ENCODE results near the gene NUP214.
"Not testable (repeated sequence)": the region's sequence is repeated elsewhere in the genome, so short reads cannot be mapped to it uniquely, and the experiment has no call there.

NUP214 gene

DNA sequence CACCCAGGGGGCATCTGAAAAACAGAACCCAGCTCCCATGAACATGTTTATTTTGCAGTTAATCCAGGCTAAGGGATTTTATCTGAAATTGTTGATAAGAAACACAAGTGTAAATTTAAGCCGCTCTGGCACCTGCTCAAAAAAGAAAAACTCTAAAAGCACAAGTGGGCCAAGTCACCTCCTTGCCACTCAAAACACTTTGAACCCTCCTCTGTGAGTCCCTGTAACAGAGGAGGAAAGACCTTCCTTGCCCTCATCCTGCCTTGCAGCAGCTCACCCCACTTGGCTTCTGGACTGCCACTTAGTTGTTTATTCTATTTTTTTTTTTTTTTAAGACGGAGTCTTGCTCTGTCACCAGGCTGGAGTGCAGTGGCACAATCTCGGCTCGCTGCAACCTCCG is 111.4 kb downstream of the NUP214 start:
- no peak for DNase-seq

DNA sequence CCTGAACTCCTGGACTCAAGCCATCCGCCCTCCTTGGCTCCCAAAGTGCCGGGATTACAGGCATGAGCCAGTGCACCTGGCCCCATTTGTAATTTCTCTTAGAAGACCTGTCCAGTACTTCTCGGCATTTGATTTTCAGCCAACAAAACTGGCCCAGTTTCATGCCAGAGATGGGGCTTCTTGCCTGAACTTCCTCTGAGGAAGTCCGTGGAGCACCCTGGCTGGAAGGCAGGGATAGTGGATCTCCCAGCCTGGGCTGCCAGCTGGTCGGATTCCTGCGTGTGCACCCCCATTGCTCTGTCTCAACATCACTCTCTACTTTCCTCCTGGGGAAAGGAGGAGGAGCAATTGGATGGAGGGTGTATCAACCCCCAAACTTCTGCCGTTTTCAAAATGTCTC is 111.9 kb downstream of the NUP214 start:
- no peak for DNase-seq

DNA sequence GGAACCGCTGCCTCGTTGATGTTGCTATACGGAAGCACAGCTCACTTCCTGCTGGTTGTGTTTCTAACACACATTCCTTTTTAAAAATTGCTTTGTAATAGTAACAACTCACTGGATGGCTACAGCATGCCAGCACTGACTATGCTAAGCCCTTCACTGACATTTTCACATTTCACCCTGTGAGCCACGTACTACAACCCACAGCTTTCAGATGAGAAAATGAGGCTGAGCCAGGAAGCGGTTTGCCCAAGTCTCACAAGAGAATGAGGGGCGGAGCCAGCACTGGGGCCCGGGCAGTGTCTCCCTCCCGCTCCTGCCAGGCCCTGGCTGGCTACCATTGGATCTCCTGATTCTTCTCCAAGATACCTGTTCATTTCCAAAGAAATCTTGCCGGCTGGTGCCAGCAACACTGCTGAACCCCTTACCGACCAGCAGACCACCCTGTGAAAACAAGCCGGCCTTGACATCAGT is 112.6 kb downstream of the NUP214 start:
- peak; percentile 36 for DNase-seq

DNA sequence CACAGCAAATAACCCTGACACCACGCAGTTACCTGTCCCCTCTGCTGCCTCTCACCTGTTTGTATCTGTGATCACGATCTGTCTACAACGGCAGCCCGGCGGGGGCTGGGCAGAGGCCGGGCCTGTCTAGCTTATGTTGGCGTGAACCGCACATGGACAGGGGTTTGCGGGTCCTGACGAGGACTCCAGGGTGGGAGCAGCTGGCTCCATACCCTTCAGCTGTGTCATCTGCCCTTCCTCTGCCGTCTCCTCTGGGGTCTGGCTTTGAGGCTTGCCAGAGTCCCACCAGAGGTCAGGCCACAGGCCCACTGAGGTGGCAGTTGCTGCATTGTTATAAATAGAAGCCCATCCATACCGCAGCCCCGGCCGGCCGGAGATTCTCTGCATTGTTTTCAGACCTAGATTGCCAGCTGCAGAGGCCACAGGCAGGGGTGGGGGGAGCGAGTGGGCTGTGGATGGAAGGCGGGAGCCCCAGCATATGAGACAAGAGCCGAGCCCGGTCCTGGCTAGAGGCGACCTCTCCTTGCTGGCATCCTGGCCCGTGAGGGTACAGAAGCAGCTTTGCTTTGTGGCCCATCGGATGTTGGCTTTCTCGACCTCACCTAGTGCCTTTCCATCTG is 113.1 kb downstream of the NUP214 start:
- no peak for DNase-seq

DNA sequence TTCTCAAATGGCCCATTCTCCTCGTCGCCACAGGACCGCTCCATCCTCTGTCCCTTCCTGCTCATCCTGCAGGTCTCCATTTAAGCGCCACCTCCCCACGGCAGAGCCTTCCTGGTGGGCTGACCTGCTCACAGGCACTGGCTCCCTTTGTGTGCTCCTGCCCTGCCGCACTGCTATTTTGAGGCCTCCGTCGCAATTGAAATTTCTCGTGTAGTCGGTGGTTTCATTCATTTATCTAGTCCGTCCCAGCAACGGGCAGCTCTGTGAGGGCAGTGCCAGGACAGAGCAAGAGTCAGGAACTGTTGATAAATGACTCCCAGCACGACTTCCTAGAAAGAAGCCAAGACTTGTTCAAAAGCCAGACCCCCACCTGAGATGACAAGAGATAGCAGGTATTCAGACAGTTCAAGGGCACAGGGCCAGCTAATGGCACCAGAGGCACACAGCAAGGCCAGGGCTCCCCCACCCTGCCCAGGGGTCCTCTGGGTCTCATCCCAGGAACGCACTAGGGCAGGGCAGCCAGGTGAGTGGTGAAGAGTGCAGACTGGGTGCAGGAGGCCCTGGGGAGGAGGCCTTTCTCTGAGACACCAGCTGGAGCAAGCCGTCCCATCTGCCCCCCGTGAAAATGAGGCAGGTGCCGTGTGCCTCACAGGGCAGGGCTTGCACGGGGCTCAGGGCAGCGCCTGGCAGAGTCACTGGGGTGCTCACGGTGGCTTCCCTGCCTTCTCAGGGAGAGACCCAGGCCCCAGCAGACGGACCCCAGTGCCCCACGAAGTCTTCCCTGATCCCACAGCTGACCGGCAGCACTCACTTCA is 114.0 kb downstream of the NUP214 start:
- DNase-seq, result no peak

DNA sequence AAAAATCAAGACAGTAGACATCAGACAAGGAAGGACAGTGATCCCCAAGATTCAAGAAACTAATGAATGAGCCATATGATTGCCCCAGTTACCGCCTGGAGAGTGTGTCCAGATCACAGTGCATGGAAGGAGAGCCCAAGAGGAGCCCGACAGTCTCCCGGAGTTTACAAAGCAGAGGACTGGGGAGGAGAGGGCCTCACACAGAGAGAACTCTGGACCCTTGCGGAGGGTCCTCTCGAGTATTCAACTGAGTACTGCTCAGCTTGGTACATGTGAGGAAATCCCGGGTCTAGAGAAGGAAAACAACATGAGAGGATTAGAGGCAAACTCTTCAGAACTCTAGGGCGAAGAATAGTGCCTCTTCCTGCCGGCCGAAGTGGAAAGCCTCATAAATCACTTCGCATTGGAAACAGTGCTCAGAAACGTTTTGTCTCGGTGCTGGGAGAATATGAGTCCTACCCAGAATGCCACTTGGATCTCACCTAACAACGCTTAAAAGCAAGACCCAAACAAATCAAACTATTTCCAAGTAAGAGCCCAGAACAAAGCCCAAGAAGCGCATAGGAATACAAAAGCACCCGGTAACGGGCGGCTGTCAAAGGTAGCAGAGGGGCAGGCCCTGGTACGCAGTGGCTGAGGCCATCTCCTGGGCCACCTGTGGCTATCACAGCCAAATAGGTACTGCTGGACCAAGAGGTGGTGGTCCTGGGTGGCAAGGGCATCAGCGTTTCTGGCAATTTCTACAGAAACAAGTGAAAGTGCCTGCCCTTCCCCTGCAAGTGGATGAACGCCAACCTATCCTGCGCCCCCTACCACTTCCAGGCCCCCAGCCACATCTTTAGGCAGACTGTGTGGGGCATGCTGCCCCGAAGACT is 114.9 kb downstream of the NUP214 start:
- no peak for DNase-seq

DNA sequence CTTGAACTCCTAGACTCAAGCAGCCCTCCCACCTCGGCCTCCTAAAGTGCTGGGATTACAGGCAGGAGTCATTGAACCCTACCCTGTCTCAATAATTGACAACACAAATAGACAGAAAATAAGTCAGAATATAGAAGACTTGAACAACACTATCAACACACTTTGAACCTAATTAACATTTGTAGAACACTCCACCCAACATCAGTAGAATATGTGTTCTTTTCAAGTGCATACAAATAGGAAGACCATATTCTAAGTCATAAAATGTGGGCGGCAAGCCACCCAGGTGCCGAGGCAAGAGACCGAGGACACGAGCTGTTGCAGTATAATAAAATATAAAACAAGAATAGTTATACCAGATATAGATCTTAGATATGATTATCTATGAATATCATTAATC is 118.9 kb downstream of the NUP214 start:
- DNase-seq, result not testable (repeated sequence)

DNA sequence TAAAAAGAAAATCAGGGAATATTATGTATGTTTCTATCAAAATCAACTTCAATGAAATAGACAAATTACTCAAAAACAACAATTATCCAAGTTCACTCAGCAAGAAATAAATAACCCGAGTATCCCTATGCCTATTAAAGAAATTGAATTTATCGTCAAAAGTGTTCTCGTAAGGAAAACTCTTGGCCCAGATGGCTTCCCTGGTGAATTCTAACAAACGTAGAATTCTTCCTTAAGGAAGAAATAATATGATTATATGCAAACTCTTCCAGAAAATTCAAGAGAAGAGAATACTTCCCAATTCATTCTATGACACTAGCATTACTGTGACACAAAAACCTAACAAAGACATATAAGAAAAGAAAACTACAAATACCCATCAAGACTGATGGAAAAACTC is 121.2 kb downstream of the NUP214 start:
- no peak for DNase-seq

DNA sequence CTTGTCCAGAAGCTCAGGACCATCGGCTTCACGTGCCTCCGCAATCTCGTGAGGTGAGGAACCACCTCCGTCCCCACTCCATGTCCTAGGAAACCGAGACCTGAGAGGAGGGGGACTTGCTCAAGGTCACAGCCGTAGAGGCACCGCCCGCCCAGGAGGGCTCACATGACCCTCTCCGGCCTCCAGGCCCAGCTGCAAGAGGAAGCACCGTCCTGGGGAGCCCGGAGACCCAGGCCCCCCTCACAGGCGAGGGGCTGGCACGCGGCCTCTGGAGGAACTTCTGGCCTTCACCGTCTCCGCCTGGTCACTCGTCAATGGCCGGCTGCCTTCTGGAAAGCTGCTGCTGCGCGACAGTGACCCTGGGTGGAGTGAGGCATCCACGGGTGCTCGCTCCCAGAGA is 126.7 kb downstream of the NUP214 start:
- no peak for DNase-seq

DNA sequence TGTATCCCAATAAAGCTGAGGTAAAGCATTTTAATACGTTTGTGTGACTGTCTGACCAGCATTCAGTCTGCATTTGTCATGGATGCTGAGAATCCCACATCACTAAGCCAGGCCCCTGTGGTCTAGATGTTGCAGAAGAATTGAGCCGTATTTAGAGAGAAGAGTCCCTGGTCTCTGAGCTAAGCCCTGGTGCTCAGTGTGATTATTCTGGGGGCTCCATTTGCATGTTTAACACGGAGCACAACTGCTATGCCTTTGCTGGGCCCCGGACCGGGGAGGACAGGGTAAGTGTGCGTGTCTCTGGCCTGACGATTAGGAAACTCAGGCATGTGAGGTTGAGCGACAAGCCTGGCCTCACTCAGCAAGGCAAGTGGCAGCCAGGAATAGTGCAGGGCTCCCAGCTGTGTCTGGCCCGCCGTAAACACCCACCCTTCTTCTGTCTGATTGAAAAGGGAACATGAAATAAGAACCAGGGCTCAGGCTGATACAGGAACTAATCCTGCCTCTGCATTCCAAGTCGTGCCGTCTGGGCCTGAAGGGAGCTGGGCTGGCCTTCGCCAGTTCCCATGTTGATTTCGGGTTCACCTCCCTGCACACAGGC is 128.6 kb downstream of the NUP214 start:
- DNase-seq, result no peak

DNA sequence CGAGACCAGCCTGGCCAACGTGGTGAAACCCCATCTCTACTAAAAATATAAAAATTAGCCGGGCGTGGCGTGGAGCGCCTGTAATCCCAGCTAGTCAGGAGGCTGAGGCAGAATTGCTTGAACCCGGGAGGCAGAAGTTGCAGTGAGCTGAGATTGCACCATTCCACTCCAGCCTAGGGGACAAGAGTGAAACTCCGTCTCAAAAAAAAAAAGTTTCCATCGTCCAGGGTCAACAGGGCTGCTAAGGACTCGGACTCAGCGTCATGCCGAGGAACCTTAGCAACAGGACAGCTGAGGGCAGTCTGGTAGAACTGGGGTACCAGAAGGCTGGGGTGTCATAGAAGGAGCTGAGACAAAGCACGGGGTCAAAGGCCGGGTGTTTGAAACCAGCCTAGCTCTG is 129.2 kb downstream of the NUP214 start:
- DNase-seq, result no peak

DNA sequence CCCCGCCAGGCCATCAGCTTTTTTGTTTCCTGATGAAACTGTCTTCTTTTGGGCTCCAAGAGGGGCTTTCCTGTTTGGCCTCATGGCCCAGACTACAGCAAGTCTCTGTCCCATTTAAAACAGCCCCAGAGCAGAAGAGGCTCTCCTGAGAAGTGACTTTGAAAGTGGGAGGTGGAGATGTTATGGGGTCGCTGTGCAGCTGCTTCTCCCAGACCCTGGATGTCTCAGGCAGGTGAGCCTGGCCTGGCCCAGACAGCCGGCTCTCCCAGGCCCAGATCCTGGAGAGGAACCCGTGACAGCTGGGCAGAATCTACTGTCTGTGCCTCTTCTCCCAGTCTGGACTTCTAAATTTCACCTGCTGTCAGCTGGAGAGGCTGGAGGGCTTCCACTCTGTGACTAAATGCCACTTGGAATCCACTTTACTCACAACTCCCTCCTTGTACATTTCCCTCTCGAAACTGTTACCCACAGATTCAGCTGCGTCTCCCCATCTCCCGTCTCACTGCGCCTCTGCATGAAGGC is 130.4 kb downstream of the NUP214 start:
- no peak for DNase-seq

DNA sequence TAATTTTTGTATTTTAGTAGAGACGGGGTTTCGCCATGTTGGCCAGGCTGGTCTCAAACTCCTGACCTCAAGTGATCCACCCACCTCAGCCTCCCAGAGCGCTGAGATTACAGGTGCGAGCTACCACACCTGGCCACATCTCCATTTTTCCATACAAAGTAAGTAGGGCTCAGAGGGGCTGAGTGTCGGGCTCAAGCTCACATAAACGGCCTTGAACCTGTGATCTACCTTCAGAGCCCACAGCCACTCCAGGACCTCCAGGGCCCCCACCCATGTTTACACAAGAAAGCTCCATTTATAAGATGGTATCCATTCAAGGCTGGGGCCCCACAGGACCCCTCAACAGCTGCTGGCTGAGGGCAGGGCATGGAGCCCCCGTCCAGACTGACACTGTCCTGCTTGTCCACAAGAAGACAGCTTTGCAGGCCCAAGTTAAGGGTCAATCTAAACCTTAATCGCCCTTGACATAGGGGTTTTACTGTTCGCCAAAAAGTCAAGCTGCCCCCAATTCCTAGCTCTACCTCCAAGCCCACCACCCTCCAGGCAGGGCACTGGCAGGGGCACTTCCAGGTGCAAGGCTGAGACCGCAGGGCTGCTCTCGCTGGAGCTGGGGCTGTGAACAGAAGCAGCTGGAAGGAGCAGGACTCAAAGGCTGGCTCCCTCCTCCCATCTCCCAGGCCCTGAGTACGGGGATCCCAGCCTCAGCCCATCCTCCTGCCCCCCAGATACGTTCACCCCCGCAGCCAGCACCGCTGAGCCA is 132.1 kb downstream of the NUP214 start:
- DNase-seq, result no peak

DNA sequence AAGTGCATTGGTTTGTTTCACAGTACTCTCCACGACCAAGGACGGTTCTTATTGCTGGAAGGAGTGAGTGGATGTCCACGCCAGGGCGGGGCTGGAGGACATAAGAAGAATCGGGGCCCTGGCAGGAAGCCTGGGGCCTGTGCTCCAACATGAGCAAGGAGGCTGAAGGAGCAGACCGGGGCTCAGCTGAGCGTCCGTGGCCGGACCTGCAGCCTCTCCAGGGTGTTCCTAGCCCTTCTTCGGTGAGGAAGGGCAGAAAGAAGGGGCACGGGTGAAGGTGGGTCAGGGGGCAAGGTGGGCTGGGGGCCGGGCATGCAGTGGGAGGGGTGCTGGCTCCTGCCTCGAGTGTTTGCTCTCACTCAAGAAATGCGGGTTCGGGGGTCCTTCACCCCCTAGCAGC is 132.8 kb downstream of the NUP214 start:
- DNase-seq, result no peak

DNA sequence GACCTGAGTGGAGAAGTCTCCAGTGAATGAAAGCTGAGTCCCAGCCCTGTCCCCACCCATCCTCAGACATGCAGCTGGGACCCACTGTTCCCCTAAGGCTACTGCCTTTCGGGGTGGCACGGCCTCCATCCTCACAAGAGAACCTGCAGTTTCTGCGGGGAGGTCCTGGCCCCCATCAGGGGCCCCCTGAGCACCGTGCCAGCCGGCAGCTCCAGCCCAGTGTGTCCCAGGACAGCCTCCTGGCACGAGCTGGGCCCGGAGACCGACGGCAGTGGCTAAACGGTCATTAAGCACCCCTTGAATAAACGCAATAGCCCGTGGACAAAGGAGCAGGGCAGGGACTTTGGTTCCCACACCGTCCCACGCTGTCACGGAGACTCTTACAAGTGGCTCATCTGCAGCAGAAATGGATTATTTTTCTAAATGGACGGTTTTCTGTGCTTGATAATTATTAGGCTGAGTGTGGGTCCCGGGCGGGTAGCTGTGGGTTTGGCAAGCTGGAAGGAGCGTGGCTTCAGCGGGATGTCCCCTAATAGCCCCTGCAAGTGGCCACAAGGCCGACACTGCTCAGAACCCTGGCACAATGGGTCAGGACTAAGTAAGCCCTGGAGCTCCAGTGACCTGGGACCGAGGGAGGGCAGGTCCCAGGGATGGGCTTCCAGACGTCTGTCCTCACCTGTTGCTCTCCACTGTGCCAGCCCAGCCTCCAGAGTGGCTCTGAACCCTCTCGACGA is 133.5 kb downstream of the NUP214 start:
- DNase-seq, result no peak

DNA sequence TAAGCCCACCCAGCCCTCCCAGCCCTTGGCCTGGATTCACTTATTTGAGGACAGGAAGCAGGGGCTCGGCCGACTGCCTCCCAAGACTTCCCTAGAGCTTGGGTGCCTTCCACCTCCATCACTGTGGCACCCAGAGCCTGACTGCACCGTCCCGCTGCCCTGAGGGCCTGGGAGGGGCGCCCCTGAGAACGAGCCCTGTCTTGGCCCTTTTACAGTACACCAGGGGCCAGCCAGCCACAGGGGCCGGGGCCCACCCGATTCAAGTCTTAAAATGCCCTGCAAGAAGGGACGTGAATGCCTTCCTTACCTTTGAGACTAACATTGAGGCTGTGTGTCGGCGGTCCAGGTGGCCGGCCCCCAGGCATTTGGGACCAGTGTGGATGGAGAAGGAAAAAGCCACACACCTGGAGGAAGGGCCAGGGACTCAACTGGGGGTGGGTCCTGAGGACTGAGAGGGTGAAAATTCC is 134.1 kb downstream of the NUP214 start:
- DNase-seq, result no peak

DNA sequence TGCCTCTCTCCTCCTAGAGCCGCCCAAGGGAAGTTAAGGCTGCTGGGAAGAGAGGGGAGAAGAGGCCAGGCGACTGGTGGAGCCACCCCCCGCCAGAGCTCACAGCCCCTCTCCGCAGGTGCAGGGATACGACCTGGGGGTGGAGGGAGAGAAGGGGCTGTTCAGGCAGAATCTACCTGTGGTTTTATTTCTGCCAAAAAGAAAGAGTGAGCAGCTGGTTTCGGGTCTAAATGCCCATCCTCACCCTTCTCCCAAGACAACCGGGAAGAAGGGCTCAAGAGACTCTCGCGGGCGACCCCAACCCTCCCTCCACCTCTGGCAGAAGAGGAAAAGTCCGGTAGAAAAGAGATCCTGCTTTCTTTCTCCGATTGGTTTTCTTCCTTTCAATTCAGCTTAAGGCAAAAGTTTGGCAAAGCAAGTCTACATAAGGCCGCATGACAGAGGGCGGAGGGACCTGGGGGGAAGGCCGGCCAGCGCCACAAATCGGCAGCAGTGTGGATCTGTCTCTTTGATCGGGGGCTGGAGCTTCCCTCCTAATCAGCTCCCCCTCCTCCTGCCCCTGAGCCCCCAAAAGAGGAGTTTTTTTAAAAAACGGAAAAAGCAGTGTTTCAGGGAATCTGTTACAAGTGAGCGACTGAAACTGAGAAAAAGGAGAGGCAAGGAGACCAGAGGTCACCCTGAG is 134.7 kb downstream of the NUP214 start:
- DNase-seq, result no peak

DNA sequence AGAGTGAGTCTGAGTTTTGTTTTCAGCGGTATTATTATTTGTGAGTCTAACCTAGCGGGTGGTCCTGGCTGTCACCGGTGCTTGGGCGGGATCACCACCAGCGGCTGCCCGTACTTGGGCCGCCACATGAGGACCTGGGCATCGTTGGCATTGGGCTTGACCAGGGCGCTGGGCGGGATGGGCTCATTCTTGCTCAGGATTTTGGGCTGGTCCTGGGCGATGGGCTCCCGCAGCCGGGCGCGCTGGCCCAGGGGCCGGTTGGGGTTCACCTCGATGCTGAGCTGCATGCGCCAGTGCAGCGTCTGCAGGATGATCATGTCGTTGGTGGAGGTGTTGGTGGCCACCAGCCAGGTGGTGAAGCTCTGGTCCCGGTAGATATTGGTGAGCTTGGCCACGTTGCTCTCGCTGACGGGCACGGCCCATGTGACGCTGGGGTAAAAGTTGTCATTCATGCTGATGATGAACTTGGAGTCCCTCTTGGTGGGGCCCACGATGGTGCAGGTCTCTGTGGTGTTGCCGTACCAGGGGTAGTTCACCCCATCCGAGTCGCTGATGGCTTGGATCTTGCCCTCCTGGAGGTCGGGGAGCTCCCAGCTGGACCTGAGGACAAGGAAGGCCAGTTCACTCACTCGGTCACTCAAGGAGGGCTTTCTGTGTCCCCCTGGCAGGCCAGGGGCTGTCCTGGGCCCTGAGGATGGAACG is 135.5 kb downstream of the NUP214 start:
- DNase-seq, result no peak

DNA sequence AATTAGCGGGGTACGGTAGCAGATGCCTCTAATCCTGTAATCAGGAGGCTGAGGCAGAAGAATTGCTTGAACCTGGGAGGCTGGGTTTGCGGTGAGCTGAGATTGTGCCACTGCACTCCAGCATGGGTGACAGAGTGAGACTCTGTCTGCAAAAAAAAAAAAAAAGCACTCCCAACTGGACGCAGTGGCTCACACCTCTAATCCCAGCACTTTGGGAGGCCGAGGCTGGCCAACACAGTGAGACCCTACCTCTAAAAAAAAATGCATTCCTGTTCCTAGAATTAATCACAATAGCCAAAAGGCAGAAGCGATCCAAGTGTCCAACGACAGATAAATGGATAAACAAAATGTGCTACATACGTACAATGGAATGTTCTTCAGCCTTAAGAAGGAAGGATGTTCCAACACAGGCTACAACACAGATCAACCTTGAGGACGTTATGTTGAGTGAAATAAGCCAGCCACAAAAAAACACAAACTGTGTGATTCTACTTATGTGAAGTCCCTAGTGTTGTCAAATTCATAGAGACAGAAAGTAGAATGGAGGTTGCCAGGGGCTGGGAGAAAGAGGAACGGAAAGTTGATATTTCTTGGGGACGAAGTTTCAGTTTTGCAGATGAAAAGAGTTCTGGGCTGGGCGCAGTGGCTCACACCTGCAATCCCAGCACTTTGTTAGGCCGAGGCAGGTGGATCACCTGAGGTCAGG is 137.1 kb downstream of the NUP214 start:
- no peak for DNase-seq

DNA sequence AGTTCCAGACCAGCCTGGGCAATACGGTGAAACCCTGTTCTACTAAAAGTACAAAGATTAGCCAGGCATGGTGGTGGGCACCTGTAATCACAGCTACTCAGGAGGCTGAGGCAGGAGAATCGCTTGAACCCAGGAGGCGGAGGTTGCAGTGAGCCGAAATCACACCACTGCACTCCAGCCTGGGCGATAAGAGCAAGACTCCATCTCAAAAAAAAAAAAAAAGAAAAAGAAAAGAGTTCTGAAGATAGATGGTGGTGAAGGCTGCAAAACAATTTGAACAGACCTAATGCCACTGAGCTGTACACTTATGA is 137.6 kb downstream of the NUP214 start:
- DNase-seq, result not testable (repeated sequence)

All from NCI-H1436 (cell line).